Measurements from ENCODE around the gene LNP1. TPM values are rescaled to one million over a fixed set of nuclear protein-coding genes. Genes with fewer than 3 reads are reported as not detected.

LNP1 gene
- polyA plus RNA-seq, 2 of the 4 experiments (the other 2 are of a cell fraction), result 1.3 to 2.0 TPM

DNA sequence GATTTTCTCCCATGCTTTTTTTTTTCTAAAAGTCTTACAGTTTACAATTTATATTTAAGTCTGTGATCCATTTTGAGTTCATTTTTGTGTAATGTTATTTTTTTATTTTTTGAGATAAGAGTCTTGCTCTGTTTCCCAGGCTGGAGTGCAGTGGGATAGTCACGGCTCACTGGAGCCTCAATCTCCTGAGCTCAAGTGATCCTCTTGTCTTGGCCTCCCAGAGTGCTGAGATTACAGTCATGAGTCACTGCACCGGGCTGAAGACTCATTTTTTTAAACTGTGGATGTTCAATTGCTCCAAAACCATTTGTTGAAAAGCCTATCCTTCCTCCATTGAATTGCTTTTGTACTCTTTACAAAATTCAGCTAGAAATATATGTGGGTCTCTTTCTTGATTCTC, 19.5 kb downstream of the LNP1 start (continued):
- no peak for TF ChIP-seq REST (IDR thresholded peaks at IDR 0.05)
- TF ChIP-seq RCOR1 (IDR thresholded peaks at IDR 0.05; ENCODE audit: low read depth, low read length), result no peak

GRCh38 chr3:100423611-100424010, 22.3 kb downstream of the LNP1 start:
- DNase-seq (ENCODE audit: low read depth in 1 of 2, low spot score in 1 of 2), result no peak
- ChIA-PET POLR2A (no interaction called here), CTCF (interaction anchor here (0.7 to 1.2 kb wide), 2 partner anchors 16 to 39 kb away, joined by 3 read pairs; no protein-coding TSS in a partner anchor)
- H3K27ac ChIP-seq, result no peak overlapping the region
- no peak overlapping the region for H3K4me2 ChIP-seq
- no peak for TF ChIP-seq ELK1 (IDR thresholded peaks at IDR 0.05; ENCODE audit: low read depth, low read length)
- TF ChIP-seq PBX3 (IDR thresholded peaks at IDR 0.05), result no peak
- TF ChIP-seq TFCP2L1 (CRISPR knock-in tag; IDR thresholded peaks at IDR 0.05), result no peak
- TF ChIP-seq, protein P1, sequence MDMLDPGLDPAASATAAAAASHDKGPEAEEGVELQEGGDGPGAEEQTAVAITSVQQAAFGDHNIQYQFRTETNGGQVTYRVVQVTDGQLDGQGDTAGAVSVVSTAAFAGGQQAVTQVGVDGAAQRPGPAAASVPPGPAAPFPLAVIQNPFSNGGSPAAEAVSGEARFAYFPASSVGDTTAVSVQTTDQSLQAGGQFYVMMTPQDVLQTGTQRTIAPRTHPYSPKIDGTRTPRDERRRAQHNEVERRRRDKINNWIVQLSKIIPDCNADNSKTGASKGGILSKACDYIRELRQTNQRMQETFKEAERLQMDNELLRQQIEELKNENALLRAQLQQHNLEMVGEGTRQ (IDR thresholded peaks at IDR 0.05), result no peak
- TF ChIP-seq SMC3 (IDR thresholded peaks at IDR 0.05), result no peak
- TF ChIP-seq ZC3H11A (IDR thresholded peaks at IDR 0.05), result no peak
- TF ChIP-seq NR3C1 (IDR thresholded peaks at IDR 0.05), result no peak
- no peak for TF ChIP-seq EHF (CRISPR knock-in tag; IDR thresholded peaks at IDR 0.05)
- TF ChIP-seq CBX2 (IDR thresholded peaks at IDR 0.05; ENCODE audit: borderline replicate concordance, low read depth), result no peak
- TF ChIP-seq ATOH8 (CRISPR knock-in tag; IDR thresholded peaks at IDR 0.05; ENCODE audit: low read depth), result no peak
- no peak for TF ChIP-seq JUNB (IDR thresholded peaks at IDR 0.05)
- TF ChIP-seq EP300 (IDR thresholded peaks at IDR 0.05), result no peak
- no peak for TF ChIP-seq HES2 (IDR thresholded peaks at IDR 0.05)
- no peak for TF ChIP-seq HOXB5 (CRISPR knock-in tag; IDR thresholded peaks at IDR 0.05)
- no peak for TF ChIP-seq RCOR1 (IDR thresholded peaks at IDR 0.05; ENCODE audit: low read depth, low read length)
- no peak for FAIRE-seq
- ATAC-seq, result no peak
- 95% methylated on average over 5 of the region's 5 CpGs for WGBS (ENCODE audit: missing lambda C conversion rate)
- H3K4me3 ChIP-seq, result no peak overlapping the region
- H3K4me1 ChIP-seq, result peaks cover 13% of the 10 kb centered on the region
- no peaks in the 10 kb centered on the region for H3K9me3 ChIP-seq

DNA sequence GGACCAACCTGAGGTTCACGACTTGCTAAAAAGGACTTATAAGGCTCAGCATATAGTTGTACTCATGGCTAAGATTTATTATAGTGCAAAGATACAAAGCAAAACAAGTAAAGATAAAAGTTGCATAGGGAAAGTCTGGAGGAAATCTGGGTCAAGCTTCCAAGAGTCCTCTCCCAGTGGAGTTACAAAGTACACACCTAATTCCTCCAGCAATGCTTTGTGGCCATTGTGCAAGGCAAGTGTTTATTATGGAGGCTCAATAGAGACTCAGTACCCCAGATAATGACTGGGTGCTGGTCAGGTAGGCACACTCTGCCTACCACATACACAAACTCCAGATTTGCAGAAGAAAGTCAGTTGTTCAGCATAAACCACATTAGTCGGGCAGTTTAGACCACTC, 22.9 kb downstream of the LNP1 start:
- ATAC-seq (no peak), FAIRE-seq (no peak), DNase-seq (ENCODE audit: low read depth in 1 of 2, low spot score in 1 of 2) (no peak)
- H3K4me2 ChIP-seq, result no peak overlapping the region
- no peak for TF ChIP-seq CHD4 (IDR thresholded peaks at IDR 0.05; ENCODE audit: borderline replicate concordance)
- no peak for TF ChIP-seq FOSL2 (IDR thresholded peaks at IDR 0.05)
- no peak for TF ChIP-seq FOSL2 (CRISPR knock-in tag; IDR thresholded peaks at IDR 0.05)
- TF ChIP-seq, protein P2, sequence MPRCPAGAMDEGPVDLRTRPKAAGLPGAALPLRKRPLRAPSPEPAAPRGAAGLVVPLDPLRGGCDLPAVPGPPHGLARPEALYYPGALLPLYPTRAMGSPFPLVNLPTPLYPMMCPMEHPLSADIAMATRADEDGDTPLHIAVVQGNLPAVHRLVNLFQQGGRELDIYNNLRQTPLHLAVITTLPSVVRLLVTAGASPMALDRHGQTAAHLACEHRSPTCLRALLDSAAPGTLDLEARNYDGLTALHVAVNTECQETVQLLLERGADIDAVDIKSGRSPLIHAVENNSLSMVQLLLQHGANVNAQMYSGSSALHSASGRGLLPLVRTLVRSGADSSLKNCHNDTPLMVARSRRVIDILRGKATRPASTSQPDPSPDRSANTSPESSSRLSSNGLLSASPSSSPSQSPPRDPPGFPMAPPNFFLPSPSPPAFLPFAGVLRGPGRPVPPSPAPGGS (IDR thresholded peaks at IDR 0.05), result no peak
- no peak for TF ChIP-seq KDM5A (IDR thresholded peaks at IDR 0.05)
- TF ChIP-seq CBX2 (IDR thresholded peaks at IDR 0.05; ENCODE audit: borderline replicate concordance, low read depth), result no peak
- POLR2A ChIA-PET, result no interaction called here
- no peaks in the 10 kb centered on the region for H3K9me3 ChIP-seq
- H3K27ac ChIP-seq, result no peak overlapping the region
- CTCF ChIA-PET, result interaction anchor here (1.2 to 1.3 kb wide), 2 partner anchors 21 to 39 kb away, joined by 3 read pairs; no protein-coding TSS in a partner anchor
- 75% methylated on average over 2 of the region's 2 CpGs for WGBS (ENCODE audit: missing lambda C conversion rate)
- H3K4me3 ChIP-seq, result no peak overlapping the region
- peaks cover 13% of the 10 kb centered on the region for H3K4me1 ChIP-seq
